Measurements from ENCODE around the gene MAN1A1.

DNA sequence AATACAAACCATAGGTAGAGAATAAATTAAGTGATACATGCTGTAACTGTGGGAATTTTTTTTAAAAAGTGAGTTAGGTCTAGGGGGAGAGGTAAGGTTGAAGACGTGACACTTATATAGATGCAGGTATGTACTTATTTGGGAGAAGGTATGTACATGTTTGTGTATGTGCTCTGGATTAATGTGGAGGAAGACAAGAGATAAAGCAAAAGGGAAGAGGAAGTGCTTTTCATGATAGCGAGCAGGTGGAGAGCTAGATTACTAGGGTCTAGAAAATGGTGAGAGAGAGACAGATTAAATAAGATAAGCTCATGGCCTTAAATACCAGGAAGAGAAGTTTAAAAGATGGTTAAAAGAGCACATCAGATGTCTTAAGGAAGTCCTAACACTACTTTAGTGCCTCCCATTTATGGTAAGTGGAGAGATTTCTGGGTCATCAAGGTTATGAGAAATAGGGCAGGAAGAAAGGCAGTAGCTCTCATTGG, 92.5 kb downstream of the MAN1A1 start:
- no peak for TF ChIP-seq EZH2 (IDR thresholded peaks at IDR 0.05; ENCODE audit: low read length)
- TF ChIP-seq, protein P1, sequence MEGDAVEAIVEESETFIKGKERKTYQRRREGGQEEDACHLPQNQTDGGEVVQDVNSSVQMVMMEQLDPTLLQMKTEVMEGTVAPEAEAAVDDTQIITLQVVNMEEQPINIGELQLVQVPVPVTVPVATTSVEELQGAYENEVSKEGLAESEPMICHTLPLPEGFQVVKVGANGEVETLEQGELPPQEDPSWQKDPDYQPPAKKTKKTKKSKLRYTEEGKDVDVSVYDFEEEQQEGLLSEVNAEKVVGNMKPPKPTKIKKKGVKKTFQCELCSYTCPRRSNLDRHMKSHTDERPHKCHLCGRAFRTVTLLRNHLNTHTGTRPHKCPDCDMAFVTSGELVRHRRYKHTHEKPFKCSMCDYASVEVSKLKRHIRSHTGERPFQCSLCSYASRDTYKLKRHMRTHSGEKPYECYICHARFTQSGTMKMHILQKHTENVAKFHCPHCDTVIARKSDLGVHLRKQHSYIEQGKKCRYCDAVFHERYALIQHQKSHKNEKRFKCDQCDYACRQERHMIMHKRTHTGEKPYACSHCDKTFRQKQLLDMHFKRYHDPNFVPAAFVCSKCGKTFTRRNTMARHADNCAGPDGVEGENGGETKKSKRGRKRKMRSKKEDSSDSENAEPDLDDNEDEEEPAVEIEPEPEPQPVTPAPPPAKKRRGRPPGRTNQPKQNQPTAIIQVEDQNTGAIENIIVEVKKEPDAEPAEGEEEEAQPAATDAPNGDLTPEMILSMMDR (optimal IDR thresholded peaks at IDR 0.05 in 1 of 3, IDR thresholded peaks at IDR 0.05 in 1 of 3, conservative IDR thresholded peaks at IDR 0.05 in 1 of 3; ENCODE audit: extremely low read depth in 1 of 3, insufficient read depth in 2 of 3, low read length in 3 of 3), result no peak

Measured in keratinocyte (primary cell).